ENCODE measurements around the gene RIMKLA.

DNA sequence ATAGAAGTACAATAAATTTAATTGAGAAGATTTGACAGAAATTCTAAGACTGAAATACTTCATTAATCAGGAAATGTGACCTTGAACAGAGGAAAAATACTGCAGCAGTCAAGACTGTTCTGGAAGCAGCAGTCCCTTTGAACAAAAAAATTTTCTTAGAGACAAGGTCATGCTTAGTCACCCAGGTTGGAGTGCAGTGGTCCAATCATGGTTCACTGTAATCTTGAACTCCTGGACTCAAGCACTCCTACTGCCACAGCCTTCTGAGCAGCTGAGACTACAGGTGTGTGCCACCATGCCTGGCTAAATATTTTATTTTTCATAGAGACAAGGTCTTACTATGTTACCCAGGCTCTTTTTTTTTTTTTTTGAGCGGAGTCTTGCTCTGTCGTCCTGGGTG, 80.6 kb downstream of the RIMKLA start:
- TF ChIP-seq, protein P1, sequence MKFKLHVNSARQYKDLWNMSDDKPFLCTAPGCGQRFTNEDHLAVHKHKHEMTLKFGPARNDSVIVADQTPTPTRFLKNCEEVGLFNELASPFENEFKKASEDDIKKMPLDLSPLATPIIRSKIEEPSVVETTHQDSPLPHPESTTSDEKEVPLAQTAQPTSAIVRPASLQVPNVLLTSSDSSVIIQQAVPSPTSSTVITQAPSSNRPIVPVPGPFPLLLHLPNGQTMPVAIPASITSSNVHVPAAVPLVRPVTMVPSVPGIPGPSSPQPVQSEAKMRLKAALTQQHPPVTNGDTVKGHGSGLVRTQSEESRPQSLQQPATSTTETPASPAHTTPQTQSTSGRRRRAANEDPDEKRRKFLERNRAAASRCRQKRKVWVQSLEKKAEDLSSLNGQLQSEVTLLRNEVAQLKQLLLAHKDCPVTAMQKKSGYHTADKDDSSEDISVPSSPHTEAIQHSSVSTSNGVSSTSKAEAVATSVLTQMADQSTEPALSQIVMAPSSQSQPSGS (CRISPR knock-in tag; IDR thresholded peaks at IDR 0.05; ENCODE audit: borderline replicate concordance, low read depth) = no peak
- TF ChIP-seq, protein P2, sequence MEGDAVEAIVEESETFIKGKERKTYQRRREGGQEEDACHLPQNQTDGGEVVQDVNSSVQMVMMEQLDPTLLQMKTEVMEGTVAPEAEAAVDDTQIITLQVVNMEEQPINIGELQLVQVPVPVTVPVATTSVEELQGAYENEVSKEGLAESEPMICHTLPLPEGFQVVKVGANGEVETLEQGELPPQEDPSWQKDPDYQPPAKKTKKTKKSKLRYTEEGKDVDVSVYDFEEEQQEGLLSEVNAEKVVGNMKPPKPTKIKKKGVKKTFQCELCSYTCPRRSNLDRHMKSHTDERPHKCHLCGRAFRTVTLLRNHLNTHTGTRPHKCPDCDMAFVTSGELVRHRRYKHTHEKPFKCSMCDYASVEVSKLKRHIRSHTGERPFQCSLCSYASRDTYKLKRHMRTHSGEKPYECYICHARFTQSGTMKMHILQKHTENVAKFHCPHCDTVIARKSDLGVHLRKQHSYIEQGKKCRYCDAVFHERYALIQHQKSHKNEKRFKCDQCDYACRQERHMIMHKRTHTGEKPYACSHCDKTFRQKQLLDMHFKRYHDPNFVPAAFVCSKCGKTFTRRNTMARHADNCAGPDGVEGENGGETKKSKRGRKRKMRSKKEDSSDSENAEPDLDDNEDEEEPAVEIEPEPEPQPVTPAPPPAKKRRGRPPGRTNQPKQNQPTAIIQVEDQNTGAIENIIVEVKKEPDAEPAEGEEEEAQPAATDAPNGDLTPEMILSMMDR (IDR thresholded peaks at IDR 0.05) = no peak
- TF ChIP-seq ZNF263 (CRISPR knock-in tag; IDR thresholded peaks at IDR 0.05; ENCODE audit: low read depth) = no peak
- TF ChIP-seq ZNF121 (CRISPR knock-in tag; IDR thresholded peaks at IDR 0.05) = no peak
- TF ChIP-seq IRF2 (CRISPR knock-in tag; IDR thresholded peaks at IDR 0.05; ENCODE audit: borderline replicate concordance, low read depth) = no peak
- TF ChIP-seq, protein P3, sequence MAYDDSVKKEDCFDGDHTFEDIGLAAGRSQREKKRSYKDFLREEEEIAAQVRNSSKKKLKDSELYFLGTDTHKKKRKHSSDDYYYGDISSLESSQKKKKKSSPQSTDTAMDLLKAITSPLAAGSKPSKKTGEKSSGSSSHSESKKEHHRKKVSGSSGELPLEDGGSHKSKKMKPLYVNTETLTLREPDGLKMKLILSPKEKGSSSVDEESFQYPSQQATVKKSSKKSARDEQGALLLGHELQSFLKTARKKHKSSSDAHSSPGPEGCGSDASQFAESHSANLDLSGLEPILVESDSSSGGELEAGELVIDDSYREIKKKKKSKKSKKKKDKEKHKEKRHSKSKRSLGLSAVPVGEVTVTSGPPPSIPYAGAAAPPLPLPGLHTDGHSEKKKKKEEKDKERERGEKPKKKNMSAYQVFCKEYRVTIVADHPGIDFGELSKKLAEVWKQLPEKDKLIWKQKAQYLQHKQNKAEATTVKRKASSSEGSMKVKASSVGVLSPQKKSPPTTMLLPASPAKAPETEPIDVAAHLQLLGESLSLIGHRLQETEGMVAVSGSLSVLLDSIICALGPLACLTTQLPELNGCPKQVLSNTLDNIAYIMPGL (CRISPR knock-in tag; IDR thresholded peaks at IDR 0.05) = no peak
- no peak for TF ChIP-seq ELF4 (CRISPR knock-in tag; IDR thresholded peaks at IDR 0.05; ENCODE audit: low read depth)
- TF ChIP-seq, protein P4, sequence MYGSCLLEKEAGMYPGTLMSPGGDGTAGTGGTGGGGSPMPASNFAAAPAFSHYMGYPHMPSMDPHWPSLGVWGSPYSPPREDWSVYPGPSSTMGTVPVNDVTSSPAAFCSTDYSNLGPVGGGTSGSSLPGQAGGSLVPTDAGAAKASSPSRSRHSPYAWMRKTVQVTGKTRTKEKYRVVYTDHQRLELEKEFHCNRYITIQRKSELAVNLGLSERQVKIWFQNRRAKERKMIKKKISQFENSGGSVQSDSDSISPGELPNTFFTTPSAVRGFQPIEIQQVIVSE (CRISPR knock-in tag; IDR thresholded peaks at IDR 0.05; ENCODE audit: borderline replicate concordance) = no peak
- TF ChIP-seq ZNF219 (CRISPR knock-in tag; IDR thresholded peaks at IDR 0.05; ENCODE audit: borderline replicate concordance) = no peak
- TF ChIP-seq CREM (CRISPR knock-in tag; IDR thresholded peaks at IDR 0.05) = no peak
- TF ChIP-seq TCF7 (CRISPR knock-in tag; IDR thresholded peaks at IDR 0.05; ENCODE audit: low read depth) = no peak
- no peak for TF ChIP-seq NR2C2 (CRISPR knock-in tag; IDR thresholded peaks at IDR 0.05)

All from WTC11 (cell line).